Liver (tissue), 9 donors: ENCODE measurements around the gene SV2B. TPM values are rescaled to one million over a fixed set of nuclear protein-coding genes. Genes with fewer than 3 reads are reported as not detected.

Experiments used
- DNase-seq: peaks from one replicate; pipeline ENCODE4 v3.0.0-alpha.2; 2017; ENCODE audit warnings: low spot score
- H3K27ac ChIP-seq, 2 donors: one replicate each; pipeline ENCODE4 v1.7.0; 2013; ENCODE audit warnings: inconsistent platforms in 2 of 2, low read length in 2 of 2, control low read depth in 1 of 2, low read depth in 1 of 2, mild to moderate bottlenecking in 1 of 2
- H3K27me3 ChIP-seq, 4 donors: one replicate each; pipeline versions ENCODE4 v1.6.1 to v1.7.0; 2013; ENCODE audit warnings: low read length in 3 of 4, inconsistent platforms in 1 of 4, mild to moderate bottlenecking in 1 of 4, moderate library complexity in 1 of 4; ENCODE audit not compliant: control insufficient read depth in 4 of 4, insufficient read depth in 4 of 4
- H3K36me3 ChIP-seq, 4 donors: one replicate each; pipeline versions ENCODE4 v1.6.1 to v1.7.0; 2013; ENCODE audit warnings: low read length in 3 of 4, mild to moderate bottlenecking in 3 of 4, low read depth in 1 of 4, moderate library complexity in 1 of 4; ENCODE audit not compliant: control insufficient read depth in 4 of 4, insufficient read depth in 3 of 4
- H3K4me1 ChIP-seq, 4 donors: one replicate each; pipeline versions ENCODE4 v1.6.1 to v1.7.0; 2013; ENCODE audit warnings: low read length in 3 of 4, mild to moderate bottlenecking in 3 of 4, moderate library complexity in 1 of 4; ENCODE audit not compliant: control insufficient read depth in 4 of 4, insufficient read depth in 4 of 4
- H3K4me3 ChIP-seq, 3 donors: one replicate each; pipeline versions ENCODE4 v1.6.1 to v1.7.0; 2013; ENCODE audit warnings: low read length in 3 of 3, control low read depth in 1 of 3, low read depth in 1 of 3, mild to moderate bottlenecking in 1 of 3
- H3K9ac ChIP-seq, 2 donors: one replicate each; pipeline ENCODE4 v1.7.0; 2013; ENCODE audit warnings: low read length in 2 of 2, mild to moderate bottlenecking in 2 of 2, moderate library complexity in 2 of 2, control low read depth in 1 of 2, low read depth in 1 of 2
- H3K9me3 ChIP-seq, 4 donors: one replicate each; pipeline versions ENCODE4 v1.6.1 to v1.7.0; 2013; ENCODE audit warnings: low read length in 3 of 4; ENCODE audit not compliant: control insufficient read depth in 4 of 4
- ATF3 ChIP-seq: IDR thresholded peaks from 2 replicates; pipeline ENCODE4 v1.6.1; 2016; ENCODE audit warnings: antibody characterized with exemption
- EGR1 ChIP-seq, 2 donors: IDR thresholded peaks; 2 replicates each; pipeline ENCODE4 v1.6.1; 2016 to 2018; ENCODE audit warnings: antibody characterized with exemption in 2 of 2, low read depth in 2 of 2
- FOXA1 ChIP-seq: IDR thresholded peaks from 2 replicates; pipeline ENCODE4 v1.6.1; 2016; ENCODE audit warnings: antibody characterized with exemption
- FOXA2 ChIP-seq: IDR thresholded peaks from 2 replicates; pipeline ENCODE4 v1.6.1; 2016; ENCODE audit warnings: antibody characterized with exemption
- GABPA ChIP-seq, 2 donors: IDR thresholded peaks in 1 of 2; conservative IDR thresholded peaks in 1 of 2; 2 replicates each; pipeline ENCODE4 v1.6.1; 2016; ENCODE audit warnings: antibody characterized with exemption in 2 of 2, mild to moderate bottlenecking in 1 of 2, moderate library complexity in 1 of 2
- HNF4A ChIP-seq, 2 donors: conservative IDR thresholded peaks; 2 replicates each; pipeline ENCODE4 v1.6.1; 2016; ENCODE audit warnings: antibody characterized with exemption in 2 of 2, mild to moderate bottlenecking in 2 of 2
- HNF4G ChIP-seq: IDR thresholded peaks from 2 replicates; pipeline ENCODE4 v1.6.1; 2016; ENCODE audit warnings: antibody characterized with exemption
- JUND ChIP-seq, 2 donors: IDR thresholded peaks; 2 replicates each; pipeline ENCODE4 v1.6.1; 2016; ENCODE audit warnings: antibody characterized with exemption in 2 of 2
- MAX ChIP-seq: IDR thresholded peaks from 2 replicates; pipeline ENCODE4 v1.6.1; 2016; ENCODE audit warnings: antibody characterized with exemption
- NR2F2 ChIP-seq: IDR thresholded peaks from 2 replicates; pipeline ENCODE4 v1.6.1; 2016; ENCODE audit warnings: antibody characterized with exemption
- RAD21 ChIP-seq, 2 donors: IDR thresholded peaks; 2 replicates each; pipeline ENCODE4 v1.6.1; 2016; ENCODE audit warnings: antibody characterized with exemption in 2 of 2, mild to moderate bottlenecking in 2 of 2
- RXRA ChIP-seq, 2 donors: IDR thresholded peaks; 2 replicates each; pipeline ENCODE4 v1.6.1; 2017 to 2018; ENCODE audit warnings: antibody characterized with exemption in 2 of 2, mild to moderate bottlenecking in 1 of 2
- SP1 ChIP-seq: IDR thresholded peaks from 2 replicates; pipeline ENCODE4 v1.6.1; 2018; ENCODE audit warnings: antibody characterized with exemption, mild to moderate bottlenecking
- TAF1 ChIP-seq: conservative IDR thresholded peaks from 2 replicates; pipeline ENCODE4 v1.6.1; 2016; ENCODE audit warnings: antibody characterized with exemption, mild to moderate bottlenecking
- YY1 ChIP-seq: IDR thresholded peaks from 2 replicates; pipeline ENCODE4 v1.6.1; 2016; ENCODE audit warnings: antibody characterized with exemption, mild to moderate bottlenecking
- ZBTB33 ChIP-seq: IDR thresholded peaks from 2 replicates; pipeline ENCODE4 v1.6.1; 2016; ENCODE audit warnings: antibody characterized with exemption
- WGBS: extraction: QIAGEN DNeasy Blood & Tissue Kit; methylation state at CpG from one replicate; pipeline ENCODE4 v1.1.7; 2013; 5-methylcytosine and 5-hydroxymethylcytosine counted together
- polyA plus RNA-seq, 2 donors: library from polyadenylated mRNA; stranded (reverse) in 1 of 2; unstranded in 1 of 2; fragments of 200-250 nt in 1 of 2; fragments of >200 nt in 1 of 2; fragmentation: Nextera tagmentation in 1 of 2; extraction: Ambion mirVana in 1 of 2; gene quantifications; one replicate each; pipeline versions ENCODE4 v1.2.1 to v1.2.3, GENCODE V29; 2013 to 2015
- total RNA-seq, 2 donors: library from RNA; depleted of rRNA; stranded (reverse); fragments of >200 nt; gene quantifications; one replicate each; pipeline ENCODE4 v1.2.3, GENCODE V29; 2014
- TF ChIP-seq, protein P1 (sequence below): IDR thresholded peaks from 2 replicates; pipeline ENCODE4 v1.6.1; 2016; ENCODE audit warnings: antibody characterized with exemption, mild to moderate bottlenecking
- TF ChIP-seq, protein P2 (sequence below): fragments of 150-350 bp; IDR thresholded peaks from 2 replicates; pipeline ENCODE4 v1.5.1; 2017; ENCODE audit warnings: improper control_type of control experiment, low read depth, low read length; ENCODE audit not compliant: missing input control
- donor health status: healthy.
- donor health status: healthy.
- donor health status: healthy.
- donor health status: healthy.
- donor health status: healthy.

SV2B gene
- total and polyA plus RNA-seq, 4 donors = 0.08 to 0.16 (median 0.09) TPM; not detected in 1

DNA sequence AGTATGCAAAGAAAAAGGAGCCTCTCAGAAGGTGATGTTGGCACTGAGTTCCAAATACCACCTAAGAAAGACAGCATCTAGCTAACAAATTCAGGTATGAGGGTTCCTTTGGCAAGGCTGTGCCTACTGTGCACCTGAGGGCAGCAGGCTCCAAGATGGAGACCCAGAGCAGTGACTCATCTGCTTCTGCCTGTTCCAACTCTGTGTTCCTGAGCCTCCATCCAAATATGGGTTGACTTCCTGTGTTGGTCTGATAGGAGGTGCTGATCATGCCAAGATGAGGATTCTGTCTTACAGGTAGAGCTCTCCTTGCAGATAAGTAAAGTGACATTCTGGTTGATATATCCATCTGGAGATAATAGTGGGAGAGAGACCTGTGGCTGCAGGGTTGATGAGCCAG lies 26.0 kb downstream of the SV2B start:
- H3K27ac ChIP-seq = no peak overlapping the region
- no peaks in the 10 kb centered on the region for H3K4me1 ChIP-seq
- no peak overlapping the region for H3K9ac ChIP-seq
- DNase-seq = no peak
- H3K36me3 ChIP-seq = no peaks in the 10 kb centered on the region
- peaks cover 0 to 7% (median 3%) of the 10 kb centered on the region in 4 donors for H3K27me3 ChIP-seq
- no peak overlapping the region for H3K4me3 ChIP-seq
- H3K9me3 ChIP-seq = no peaks in the 10 kb centered on the region
- TF ChIP-seq TAF1 = no peak
- no peak for TF ChIP-seq ATF3

DNA sequence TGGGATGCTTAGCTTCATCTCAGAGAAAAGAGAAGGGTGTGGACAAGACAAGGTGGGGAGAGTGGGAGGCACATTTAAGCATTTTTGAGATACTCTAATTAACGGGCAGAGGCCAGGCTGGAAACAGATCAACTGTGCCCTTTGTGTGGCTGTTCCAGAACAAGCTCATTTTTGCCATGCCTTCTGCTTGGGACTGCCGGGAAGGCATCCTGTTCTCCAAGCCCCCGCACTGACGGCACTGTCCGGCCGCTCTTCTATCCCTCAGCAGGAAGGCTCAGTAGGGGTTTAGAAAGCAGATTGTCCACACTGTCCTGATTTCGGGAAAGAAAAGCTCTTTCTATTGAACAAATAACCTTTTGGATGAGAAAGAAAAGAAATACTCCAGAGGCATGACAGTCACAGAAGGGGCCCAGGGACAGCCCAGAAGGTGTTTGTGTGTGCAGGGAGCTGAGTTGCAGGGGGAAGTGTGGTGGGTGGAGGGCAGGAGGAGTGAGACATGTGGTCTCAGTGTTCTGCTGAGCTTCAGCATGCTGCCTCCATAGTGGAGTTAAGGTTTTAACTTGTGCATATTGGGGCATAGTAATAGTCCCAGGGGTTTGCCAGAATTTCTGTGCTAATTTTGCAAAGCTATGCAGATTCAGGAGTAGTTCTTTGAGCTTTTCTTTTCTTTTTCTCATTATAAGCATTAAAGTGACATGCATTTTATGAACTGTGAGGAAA lies 27.3 kb downstream of the SV2B start:
- no peak for DNase-seq
- no peak for TF ChIP-seq ATF3
- TF ChIP-seq MAX = no peak
- no peak for TF ChIP-seq EGR1 (IDR thresholded peaks at IDR 0.05; ENCODE audit: low read depth in 2 of 2)
- Histone ChIP-seq H3K9me3 (no peaks in the 10 kb centered on the region), H3K27me3 (peaks cover 0 to 7% (median under 1%) of the 10 kb centered on the region in 4 donors), H3K4me3 (no peak overlapping the region), H3K27ac (no peak overlapping the region), H3K36me3 (no peaks in the 10 kb centered on the region), H3K9ac (no peak overlapping the region), H3K4me1 (no peaks in the 10 kb centered on the region)
- WGBS = 36% methylated on average over 7 of the region's 7 CpGs

- Histone ChIP-seq H3K4me3 (no peak overlapping the region), H3K36me3 (no peaks in the 10 kb centered on the region), H3K27ac (no peak overlapping the region), H3K4me1 (no peaks in the 10 kb centered on the region), H3K9me3 (no peaks in the 10 kb centered on the region), H3K27me3 (peaks cover 0 to 7% (median 0%) of the 10 kb centered on the region in 4 donors), H3K9ac (no peak overlapping the region)
- TF ChIP-seq SP1 (no peak), HNF4G (no peak), HNF4A (conservative IDR thresholded peaks at IDR 0.05) (no peak), YY1 (no peak), RXRA (IDR thresholded peaks at IDR 0.05) (no peak), RAD21 (IDR thresholded peaks at IDR 0.05) (no peak), FOXA1 (no peak), FOXA2 (no peak), EGR1 (IDR thresholded peaks at IDR 0.05; ENCODE audit: low read depth in 2 of 2) (no peak), GABPA (IDR thresholded peaks at IDR 0.05 in 1 of 2, conservative IDR thresholded peaks at IDR 0.05 in 1 of 2) (no peak), MAX (no peak), TAF1 (no peak), JUND (IDR thresholded peaks at IDR 0.05) (no peak), ZBTB33 (no peak), NR2F2 (no peak), ATF3 (no peak)
- TF ChIP-seq, protein P1, sequence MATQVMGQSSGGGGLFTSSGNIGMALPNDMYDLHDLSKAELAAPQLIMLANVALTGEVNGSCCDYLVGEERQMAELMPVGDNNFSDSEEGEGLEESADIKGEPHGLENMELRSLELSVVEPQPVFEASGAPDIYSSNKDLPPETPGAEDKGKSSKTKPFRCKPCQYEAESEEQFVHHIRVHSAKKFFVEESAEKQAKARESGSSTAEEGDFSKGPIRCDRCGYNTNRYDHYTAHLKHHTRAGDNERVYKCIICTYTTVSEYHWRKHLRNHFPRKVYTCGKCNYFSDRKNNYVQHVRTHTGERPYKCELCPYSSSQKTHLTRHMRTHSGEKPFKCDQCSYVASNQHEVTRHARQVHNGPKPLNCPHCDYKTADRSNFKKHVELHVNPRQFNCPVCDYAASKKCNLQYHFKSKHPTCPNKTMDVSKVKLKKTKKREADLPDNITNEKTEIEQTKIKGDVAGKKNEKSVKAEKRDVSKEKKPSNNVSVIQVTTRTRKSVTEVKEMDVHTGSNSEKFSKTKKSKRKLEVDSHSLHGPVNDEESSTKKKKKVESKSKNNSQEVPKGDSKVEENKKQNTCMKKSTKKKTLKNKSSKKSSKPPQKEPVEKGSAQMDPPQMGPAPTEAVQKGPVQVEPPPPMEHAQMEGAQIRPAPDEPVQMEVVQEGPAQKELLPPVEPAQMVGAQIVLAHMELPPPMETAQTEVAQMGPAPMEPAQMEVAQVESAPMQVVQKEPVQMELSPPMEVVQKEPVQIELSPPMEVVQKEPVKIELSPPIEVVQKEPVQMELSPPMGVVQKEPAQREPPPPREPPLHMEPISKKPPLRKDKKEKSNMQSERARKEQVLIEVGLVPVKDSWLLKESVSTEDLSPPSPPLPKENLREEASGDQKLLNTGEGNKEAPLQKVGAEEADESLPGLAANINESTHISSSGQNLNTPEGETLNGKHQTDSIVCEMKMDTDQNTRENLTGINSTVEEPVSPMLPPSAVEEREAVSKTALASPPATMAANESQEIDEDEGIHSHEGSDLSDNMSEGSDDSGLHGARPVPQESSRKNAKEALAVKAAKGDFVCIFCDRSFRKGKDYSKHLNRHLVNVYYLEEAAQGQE = no peak
- TF ChIP-seq, protein P2, sequence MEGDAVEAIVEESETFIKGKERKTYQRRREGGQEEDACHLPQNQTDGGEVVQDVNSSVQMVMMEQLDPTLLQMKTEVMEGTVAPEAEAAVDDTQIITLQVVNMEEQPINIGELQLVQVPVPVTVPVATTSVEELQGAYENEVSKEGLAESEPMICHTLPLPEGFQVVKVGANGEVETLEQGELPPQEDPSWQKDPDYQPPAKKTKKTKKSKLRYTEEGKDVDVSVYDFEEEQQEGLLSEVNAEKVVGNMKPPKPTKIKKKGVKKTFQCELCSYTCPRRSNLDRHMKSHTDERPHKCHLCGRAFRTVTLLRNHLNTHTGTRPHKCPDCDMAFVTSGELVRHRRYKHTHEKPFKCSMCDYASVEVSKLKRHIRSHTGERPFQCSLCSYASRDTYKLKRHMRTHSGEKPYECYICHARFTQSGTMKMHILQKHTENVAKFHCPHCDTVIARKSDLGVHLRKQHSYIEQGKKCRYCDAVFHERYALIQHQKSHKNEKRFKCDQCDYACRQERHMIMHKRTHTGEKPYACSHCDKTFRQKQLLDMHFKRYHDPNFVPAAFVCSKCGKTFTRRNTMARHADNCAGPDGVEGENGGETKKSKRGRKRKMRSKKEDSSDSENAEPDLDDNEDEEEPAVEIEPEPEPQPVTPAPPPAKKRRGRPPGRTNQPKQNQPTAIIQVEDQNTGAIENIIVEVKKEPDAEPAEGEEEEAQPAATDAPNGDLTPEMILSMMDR = no peak
- DNase-seq = no peak
- WGBS = 73% methylated on average over 4 of the region's 4 CpGs
Measured at GRCh38 chr15:91128016-91128415, 28.0 kb downstream of the SV2B start.
